Measurements from ENCODE around the gene MDC1.
A peak's percentile ranks its signal among the peaks of the same experiment; 100 is the strongest.
"Not testable (repeated sequence)": the region's sequence is repeated elsewhere in the genome, so short reads cannot be mapped to it uniquely, and the experiment has no call there.

MDC1 gene

GRCh38 chr6:30676660-30677285 lies 40.3 kb downstream of the MDC1 start:
- Histone ChIP-seq H3K4me2 (ENCODE audit: low read length) (no peak overlapping the region), H3K27me3 (ENCODE audit: control insufficient read depth, low read length) (no peaks in the 10 kb centered on the region), H3F3A (ENCODE audit: control insufficient read depth, insufficient read depth) (peaks cover 49% of the 10 kb centered on the region), H3K9me2 (replicated peaks; ENCODE audit: control insufficient read depth, low read length) (no peaks in the 10 kb centered on the region), H3K9me3 (ENCODE audit: control insufficient read depth, insufficient read depth, low read length) (no peaks in the 10 kb centered on the region), H4K20me1 (ENCODE audit: control insufficient read depth, insufficient read depth, low read depth, low read length) (peaks cover 11% of the 10 kb centered on the region), H3K36me3 (ENCODE audit: control insufficient read depth, low read length) (peaks cover 64% of the 10 kb centered on the region), H3K4me1 (ENCODE audit: control insufficient read depth, low read length) (peaks cover 49% of the 10 kb centered on the region), H3K79me2 (ENCODE audit: control insufficient read depth, low read length) (peaks cover 48% of the 10 kb centered on the region), H3K27ac (ENCODE audit: low read depth, low read length) (no peak overlapping the region), H3K4me3 (ENCODE audit: low read length) (no peak overlapping the region)
- no peak for TF ChIP-seq EZH2phosphoT487 (IDR thresholded peaks at IDR 0.05; ENCODE audit: borderline replicate concordance, low read length)
- TF ChIP-seq, protein P1, sequence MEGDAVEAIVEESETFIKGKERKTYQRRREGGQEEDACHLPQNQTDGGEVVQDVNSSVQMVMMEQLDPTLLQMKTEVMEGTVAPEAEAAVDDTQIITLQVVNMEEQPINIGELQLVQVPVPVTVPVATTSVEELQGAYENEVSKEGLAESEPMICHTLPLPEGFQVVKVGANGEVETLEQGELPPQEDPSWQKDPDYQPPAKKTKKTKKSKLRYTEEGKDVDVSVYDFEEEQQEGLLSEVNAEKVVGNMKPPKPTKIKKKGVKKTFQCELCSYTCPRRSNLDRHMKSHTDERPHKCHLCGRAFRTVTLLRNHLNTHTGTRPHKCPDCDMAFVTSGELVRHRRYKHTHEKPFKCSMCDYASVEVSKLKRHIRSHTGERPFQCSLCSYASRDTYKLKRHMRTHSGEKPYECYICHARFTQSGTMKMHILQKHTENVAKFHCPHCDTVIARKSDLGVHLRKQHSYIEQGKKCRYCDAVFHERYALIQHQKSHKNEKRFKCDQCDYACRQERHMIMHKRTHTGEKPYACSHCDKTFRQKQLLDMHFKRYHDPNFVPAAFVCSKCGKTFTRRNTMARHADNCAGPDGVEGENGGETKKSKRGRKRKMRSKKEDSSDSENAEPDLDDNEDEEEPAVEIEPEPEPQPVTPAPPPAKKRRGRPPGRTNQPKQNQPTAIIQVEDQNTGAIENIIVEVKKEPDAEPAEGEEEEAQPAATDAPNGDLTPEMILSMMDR (IDR thresholded peaks at IDR 0.05; ENCODE audit: low read depth, low read length, poor library complexity, severe bottlenecking), result no peak

DNA sequence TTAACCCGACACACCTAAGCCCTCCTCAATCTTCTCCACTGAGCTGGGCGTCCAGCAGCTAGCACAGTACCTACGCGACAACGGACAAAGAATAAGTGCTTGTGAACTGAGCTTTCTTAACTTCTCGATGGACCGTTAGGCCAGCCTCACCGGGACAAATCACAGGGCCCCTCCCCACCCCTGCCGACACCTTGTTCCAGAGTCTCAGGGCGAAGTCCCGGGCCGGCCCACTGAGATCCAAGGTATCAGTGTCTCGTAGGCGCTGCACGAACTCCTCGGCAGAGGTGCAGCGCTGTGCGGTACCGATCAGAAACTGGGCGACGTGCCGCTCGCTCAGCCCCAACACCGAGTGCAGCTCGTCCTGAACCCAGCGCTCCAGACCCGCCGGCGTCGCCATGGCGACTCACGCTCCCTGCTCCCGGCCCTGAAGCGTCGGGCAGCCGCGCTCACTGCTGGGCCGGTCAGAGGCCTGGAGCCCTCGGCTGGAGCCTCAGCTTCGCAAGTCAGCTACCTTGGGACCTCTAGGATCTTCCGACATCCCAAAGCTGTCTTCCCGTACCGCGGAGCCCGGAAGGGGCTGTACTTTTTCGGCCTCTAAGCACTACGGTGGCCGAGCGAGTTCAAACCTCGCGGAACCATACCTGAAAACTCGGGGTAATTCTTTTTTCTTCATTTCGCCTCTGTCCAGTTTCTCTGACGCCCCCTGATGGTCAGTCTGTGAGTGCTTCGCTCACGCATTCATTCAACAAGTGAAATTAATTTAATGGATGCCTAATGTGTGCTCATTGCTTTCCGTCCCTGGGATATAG lies 44.4 kb downstream of the MDC1 start, which contains the start of gene DHX16:
Gene DHX16, minus strand, starts transcription at position 562 of the 809 bp plus-strand sequence. Its CDS starts 165 bp downstream, at position 397.
- H3K27ac ChIP-seq (ENCODE audit: low read depth, low read length), result no peak within 1 kb of the TSS; the same call in 1 of the 2 replicates
- no peaks in the 10 kb centered on the region for H3K27me3 ChIP-seq (ENCODE audit: control insufficient read depth, low read length)
- peaks cover 47% of the 10 kb centered on the region for H3K36me3 ChIP-seq (ENCODE audit: control insufficient read depth, low read length)
- H3K4me1 ChIP-seq (ENCODE audit: control insufficient read depth, low read length), result peaks cover 25% of the 10 kb centered on the region
- no peaks in the 10 kb centered on the region for H3K9me3 ChIP-seq (ENCODE audit: control insufficient read depth, insufficient read depth, low read length)
- peaks cover 26% of the 10 kb centered on the region for H3F3A ChIP-seq (ENCODE audit: control insufficient read depth, insufficient read depth)
- no peak for TF ChIP-seq EZH2phosphoT487 (IDR thresholded peaks at IDR 0.05; ENCODE audit: borderline replicate concordance, low read length)
- TF ChIP-seq, protein P1 (IDR thresholded peaks at IDR 0.05; ENCODE audit: low read depth, low read length, poor library complexity, severe bottlenecking), result peak; percentile 94
- H3K4me2 ChIP-seq (ENCODE audit: low read length), result peak within 1 kb of the TSS; percentile 68
- H4K20me1 ChIP-seq (ENCODE audit: control insufficient read depth, insufficient read depth, low read depth, low read length), result no peaks in the 10 kb centered on the region
- no peaks in the 10 kb centered on the region for H3K9me2 ChIP-seq (replicated peaks; ENCODE audit: control insufficient read depth, low read length)
- H3K79me2 ChIP-seq (ENCODE audit: control insufficient read depth, low read length), result peaks cover 26% of the 10 kb centered on the region
- H3K4me3 ChIP-seq (ENCODE audit: low read length), result peak within 1 kb of the TSS; percentile 90

GRCh38 chr6:30670760-30671527 lies 46.1 kb downstream of the MDC1 start:
- H3K79me2 ChIP-seq (ENCODE audit: control insufficient read depth, low read length), result peaks cover 26% of the 10 kb centered on the region
- peak overlapping the region; percentile 68; the same call in 1 of the 2 replicates for H3K4me2 ChIP-seq (ENCODE audit: low read length)
- H3F3A ChIP-seq (ENCODE audit: control insufficient read depth, insufficient read depth), result peaks cover 14% of the 10 kb centered on the region
- no peaks in the 10 kb centered on the region for H3K9me3 ChIP-seq (ENCODE audit: control insufficient read depth, insufficient read depth, low read length)
- no peaks in the 10 kb centered on the region for H4K20me1 ChIP-seq (ENCODE audit: control insufficient read depth, insufficient read depth, low read depth, low read length)
- H3K4me3 ChIP-seq (ENCODE audit: low read length), result 0 out of 2 replicates have a peak overlapping the region, but pooled peaks have one; percentile 90
- H3K27me3 ChIP-seq (ENCODE audit: control insufficient read depth, low read length), result no peaks in the 10 kb centered on the region
- H3K4me1 ChIP-seq (ENCODE audit: control insufficient read depth, low read length), result peaks cover 25% of the 10 kb centered on the region
- H3K27ac ChIP-seq (ENCODE audit: low read depth, low read length), result no peak overlapping the region
- peaks cover 38% of the 10 kb centered on the region for H3K36me3 ChIP-seq (ENCODE audit: control insufficient read depth, low read length)
- H3K9me2 ChIP-seq (replicated peaks; ENCODE audit: control insufficient read depth, low read length), result no peaks in the 10 kb centered on the region
- TF ChIP-seq EZH2phosphoT487 (IDR thresholded peaks at IDR 0.05; ENCODE audit: borderline replicate concordance, low read length), result no peak
- TF ChIP-seq, protein P1 (IDR thresholded peaks at IDR 0.05; ENCODE audit: low read depth, low read length, poor library complexity, severe bottlenecking), result peak; percentile 28

DNA sequence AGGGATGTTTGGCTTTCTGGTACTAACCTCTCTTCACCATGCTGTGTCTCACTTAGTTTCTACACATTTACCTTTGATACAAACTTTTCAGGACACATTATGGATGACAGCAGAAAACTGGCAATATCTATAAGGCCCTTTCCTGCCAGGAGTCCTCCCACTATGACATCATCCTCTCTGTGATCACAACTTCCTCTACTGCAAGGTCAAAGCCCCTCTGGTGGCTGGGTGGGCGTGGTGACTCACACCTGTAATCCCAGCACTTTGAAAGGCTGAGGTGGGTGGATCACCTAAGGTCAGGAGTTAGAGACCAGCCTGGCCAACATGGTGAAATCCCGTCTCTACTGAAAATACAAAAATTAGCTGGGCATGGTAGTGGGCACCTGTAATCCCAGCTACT lies 50.8 kb downstream of the MDC1 start:
- not testable (repeated sequence) for H3K4me1 ChIP-seq (ENCODE audit: control insufficient read depth, low read length); H3K27me3 ChIP-seq (ENCODE audit: control insufficient read depth, low read length); H3K9me2 ChIP-seq (replicated peaks; ENCODE audit: control insufficient read depth, low read length); H4K20me1 ChIP-seq (ENCODE audit: control insufficient read depth, insufficient read depth, low read depth, low read length); H3K27ac ChIP-seq (ENCODE audit: low read depth, low read length); H3K4me3 ChIP-seq (ENCODE audit: low read length); H3K4me2 ChIP-seq (ENCODE audit: low read length); H3F3A ChIP-seq (ENCODE audit: control insufficient read depth, insufficient read depth); H3K9me3 ChIP-seq (ENCODE audit: control insufficient read depth, insufficient read depth, low read length)
- Histone ChIP-seq H3K79me2 (ENCODE audit: control insufficient read depth, low read length) (peaks cover 10% of the 10 kb centered on the region), H3K36me3 (ENCODE audit: control insufficient read depth, low read length) (peaks cover 70% of the 10 kb centered on the region)

Measured in DOHH2 (cell line).